ENCODE results near the gene PPP2R1B.
"Not testable (repeated sequence)": the region's sequence is repeated elsewhere in the genome, so short reads cannot be mapped to it uniquely, and the experiment has no call there.

PPP2R1B gene

DNA sequence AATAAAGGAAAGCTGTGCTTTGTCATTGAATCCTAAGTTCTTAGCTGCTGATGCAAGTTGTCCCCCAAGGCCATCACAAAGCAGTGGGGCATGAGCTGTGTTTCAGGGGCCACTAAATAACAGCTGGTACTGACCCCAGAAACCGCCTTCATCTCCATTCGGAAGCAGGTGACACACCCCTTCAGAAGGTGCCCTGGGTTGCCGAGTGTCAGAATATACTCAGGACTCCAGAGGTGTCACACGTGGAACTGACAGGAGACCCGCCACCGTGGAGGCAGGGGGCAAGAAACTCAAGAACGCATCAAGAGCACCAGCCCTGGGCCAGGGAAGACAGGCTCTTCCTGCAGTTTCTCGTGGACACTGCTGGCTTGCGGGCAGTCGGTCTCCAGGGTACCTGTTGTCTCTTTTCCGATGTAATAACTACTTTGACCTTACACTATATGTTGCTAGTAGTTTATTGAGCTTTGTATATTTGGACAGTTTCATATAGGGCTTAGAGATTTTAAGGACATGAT is 41.5 kb downstream of the PPP2R1B start:
- no peaks in the 10 kb centered on the region for H3K9me3 ChIP-seq (ENCODE audit: low read length)
- no peak overlapping the region for H3K4me3 ChIP-seq (ENCODE audit: low read length)
- peaks cover 76% of the 10 kb centered on the region for H3K36me3 ChIP-seq (ENCODE audit: insufficient read depth, low read length)
- H3K4me1 ChIP-seq (ENCODE audit: insufficient read depth, low read length) = peaks cover 8% of the 10 kb centered on the region
- H2AFZ ChIP-seq (ENCODE audit: low read depth, low read length) = no peak overlapping the region
- H3K27me3 ChIP-seq (ENCODE audit: insufficient read depth, low read length) = no peaks in the 10 kb centered on the region

DNA sequence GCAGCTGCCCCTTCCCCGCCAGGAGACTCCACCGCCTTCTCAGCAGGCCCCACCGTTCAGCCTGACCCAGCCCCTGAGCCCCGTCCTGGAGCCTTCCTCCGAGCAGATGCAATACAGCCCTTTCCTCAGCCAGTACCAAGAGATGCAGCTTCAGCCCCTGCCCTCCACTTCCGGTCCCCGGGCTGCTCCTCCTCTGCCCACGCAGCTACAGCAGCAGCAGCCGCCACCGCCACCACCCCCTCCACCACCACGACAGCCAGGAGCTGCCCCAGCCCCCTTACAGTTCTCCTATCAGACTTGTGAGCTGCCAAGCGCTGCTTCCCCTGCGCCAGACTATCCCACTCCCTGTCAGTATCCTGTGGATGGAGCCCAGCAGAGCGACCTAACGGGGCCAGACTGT is 42.6 kb downstream of the PPP2R1B start:
- no peaks in the 10 kb centered on the region for H3K9me3 ChIP-seq (ENCODE audit: low read length)
- peaks cover 82% of the 10 kb centered on the region for H3K36me3 ChIP-seq (ENCODE audit: insufficient read depth, low read length)
- H3K27me3 ChIP-seq (ENCODE audit: insufficient read depth, low read length) = no peaks in the 10 kb centered on the region
- H3K4me1 ChIP-seq (ENCODE audit: insufficient read depth, low read length) = peaks cover 5% of the 10 kb centered on the region
- no peak overlapping the region for H2AFZ ChIP-seq (ENCODE audit: low read depth, low read length)
- H3K4me3 ChIP-seq (ENCODE audit: low read length) = no peak overlapping the region

DNA sequence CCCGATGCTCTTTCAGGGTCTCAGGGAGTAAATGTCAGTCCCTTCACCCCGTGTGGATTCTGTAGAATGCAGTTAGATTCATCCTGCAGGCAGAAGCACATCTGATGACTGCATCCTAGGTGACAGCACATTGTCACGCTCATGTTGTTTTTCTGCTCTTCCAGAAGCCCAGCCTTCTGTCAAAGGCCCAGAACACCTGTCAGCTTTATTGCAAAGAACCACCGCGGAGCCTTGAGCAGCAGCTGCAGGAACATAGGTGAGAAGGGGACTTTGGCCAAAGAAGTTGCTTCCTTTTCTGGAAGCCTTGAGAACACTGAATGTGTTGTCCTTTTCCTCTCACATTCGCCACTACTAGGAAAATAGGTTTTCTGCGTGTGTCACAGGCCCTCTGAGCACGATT is 43.7 kb downstream of the PPP2R1B start:
- Histone ChIP-seq H3K4me3 (ENCODE audit: low read length) (no peak overlapping the region), H3K27me3 (ENCODE audit: insufficient read depth, low read length) (no peaks in the 10 kb centered on the region), H3K36me3 (ENCODE audit: insufficient read depth, low read length) (peaks cover 79% of the 10 kb centered on the region), H2AFZ (ENCODE audit: low read depth, low read length) (no peak overlapping the region), H3K9me3 (ENCODE audit: low read length) (no peaks in the 10 kb centered on the region), H3K4me1 (ENCODE audit: insufficient read depth, low read length) (peaks cover 16% of the 10 kb centered on the region)

DNA sequence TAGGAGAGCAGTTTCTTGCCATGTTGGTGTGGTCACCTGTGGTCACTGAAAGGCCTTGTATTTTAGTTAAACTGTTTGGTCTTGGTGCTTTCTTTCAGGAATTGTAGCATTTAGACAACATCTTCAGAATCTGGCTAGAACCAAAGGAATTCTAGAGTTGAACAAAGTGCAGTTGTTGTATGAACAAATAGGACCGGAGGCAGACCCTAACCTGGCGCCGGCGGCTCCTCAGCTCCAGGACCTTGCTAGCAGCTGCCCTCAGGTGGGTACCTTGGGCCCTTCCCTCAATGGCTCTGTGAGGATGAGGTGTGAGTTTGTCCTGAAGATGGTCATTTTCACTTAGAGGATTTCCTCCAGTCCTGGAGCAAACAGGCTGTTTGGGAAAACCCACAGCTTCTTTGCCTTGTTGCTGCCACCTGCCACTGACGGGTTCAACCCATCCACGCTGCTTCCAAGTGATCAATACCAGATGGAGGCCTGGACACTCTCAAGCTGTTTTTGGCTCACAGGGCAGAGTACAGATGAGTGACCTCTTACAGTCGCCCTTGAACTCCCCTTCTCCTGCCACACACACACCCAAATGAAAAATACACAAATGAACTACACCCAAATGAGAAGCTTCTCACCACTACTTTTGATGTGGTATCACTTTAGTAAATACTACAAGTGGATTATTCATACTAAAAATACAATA is 45.2 kb downstream of the PPP2R1B start:
- Histone ChIP-seq H3K4me1 (ENCODE audit: insufficient read depth, low read length) (peaks cover 19% of the 10 kb centered on the region), H3K9me3 (ENCODE audit: low read length) (no peaks in the 10 kb centered on the region), H3K4me3 (ENCODE audit: low read length) (no peak overlapping the region), H3K36me3 (ENCODE audit: insufficient read depth, low read length) (peaks cover 63% of the 10 kb centered on the region), H3K27me3 (ENCODE audit: insufficient read depth, low read length) (no peaks in the 10 kb centered on the region), H2AFZ (ENCODE audit: low read depth, low read length) (no peak overlapping the region)

DNA sequence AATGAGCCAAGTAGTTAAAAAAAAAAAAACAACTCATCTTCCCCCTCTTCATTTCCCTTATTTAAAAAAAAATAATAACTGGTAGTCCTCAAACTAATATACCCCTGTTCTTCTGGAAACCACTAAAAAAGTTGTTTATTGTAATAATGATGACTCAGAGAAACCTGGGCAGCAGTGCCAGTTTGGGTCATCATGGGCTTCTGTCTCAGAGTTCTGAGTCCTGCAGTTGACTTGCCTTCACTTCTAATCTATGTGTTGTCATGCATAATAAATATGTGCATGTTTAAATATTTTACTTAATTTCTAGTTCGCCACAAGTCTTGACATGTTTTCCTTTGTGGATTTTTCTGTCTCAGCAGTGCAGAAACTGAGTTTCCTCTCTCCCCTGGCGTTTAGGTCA is 46.8 kb downstream of the PPP2R1B start:
- peaks cover 19% of the 10 kb centered on the region for H3K4me1 ChIP-seq (ENCODE audit: insufficient read depth, low read length)
- no peaks in the 10 kb centered on the region for H3K9me3 ChIP-seq (ENCODE audit: low read length)
- no peaks in the 10 kb centered on the region for H3K27me3 ChIP-seq (ENCODE audit: insufficient read depth, low read length)
- no peak overlapping the region for H3K4me3 ChIP-seq (ENCODE audit: low read length)
- no peak overlapping the region for H2AFZ ChIP-seq (ENCODE audit: low read depth, low read length)
- peaks cover 59% of the 10 kb centered on the region for H3K36me3 ChIP-seq (ENCODE audit: insufficient read depth, low read length)

DNA sequence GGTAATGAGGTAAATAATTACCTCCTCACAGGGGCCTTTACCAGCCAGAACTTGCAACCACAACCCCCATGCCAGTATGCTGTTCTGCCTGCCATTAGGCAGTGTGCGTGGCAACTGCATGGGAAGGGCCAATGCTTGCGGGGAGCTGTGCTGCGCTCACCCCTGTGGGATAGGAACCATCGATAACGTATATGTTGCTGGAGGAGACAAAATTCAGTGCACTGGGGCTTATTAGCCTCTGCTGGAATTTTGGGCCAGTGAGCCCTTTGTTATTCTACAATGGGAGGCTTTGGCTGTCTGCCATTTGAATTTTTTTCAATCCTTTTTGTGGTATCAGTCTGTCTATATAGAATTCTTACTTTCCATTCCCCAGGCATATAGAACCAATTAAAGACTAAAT is 47.3 kb downstream of the PPP2R1B start:
- H3K36me3 ChIP-seq (ENCODE audit: insufficient read depth, low read length) = peaks cover 58% of the 10 kb centered on the region
- no peak overlapping the region for H3K4me3 ChIP-seq (ENCODE audit: low read length)
- H3K4me1 ChIP-seq (ENCODE audit: insufficient read depth, low read length) = peaks cover 19% of the 10 kb centered on the region
- no peaks in the 10 kb centered on the region for H3K9me3 ChIP-seq (ENCODE audit: low read length)
- H3K27me3 ChIP-seq (ENCODE audit: insufficient read depth, low read length) = no peaks in the 10 kb centered on the region
- H2AFZ ChIP-seq (ENCODE audit: low read depth, low read length) = no peak overlapping the region

DNA sequence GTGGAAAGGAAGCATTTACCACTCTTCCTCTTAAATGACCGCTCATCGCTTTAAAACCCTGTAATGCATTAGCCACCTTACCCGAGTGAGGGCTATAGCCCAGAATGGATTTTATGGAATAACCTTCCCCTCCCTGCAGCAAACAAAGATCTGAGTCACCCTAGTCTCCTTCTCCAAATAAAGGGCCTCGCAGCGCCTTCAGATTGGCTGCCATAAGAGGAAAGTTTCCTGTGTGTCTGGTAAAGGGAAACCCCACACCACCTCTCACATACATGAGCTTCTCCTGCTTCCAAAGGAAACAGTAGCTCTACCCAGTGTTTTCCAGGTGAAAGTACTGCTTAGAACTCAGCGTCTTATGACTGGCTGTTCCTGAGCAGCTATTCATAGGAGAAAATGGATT is 47.8 kb downstream of the PPP2R1B start:
- no peak overlapping the region for H3K4me3 ChIP-seq (ENCODE audit: low read length)
- no peaks in the 10 kb centered on the region for H3K27me3 ChIP-seq (ENCODE audit: insufficient read depth, low read length)
- H2AFZ ChIP-seq (ENCODE audit: low read depth, low read length) = no peak overlapping the region
- H3K9me3 ChIP-seq (ENCODE audit: low read length) = no peaks in the 10 kb centered on the region
- peaks cover 19% of the 10 kb centered on the region for H3K4me1 ChIP-seq (ENCODE audit: insufficient read depth, low read length)
- H3K36me3 ChIP-seq (ENCODE audit: insufficient read depth, low read length) = peaks cover 56% of the 10 kb centered on the region

DNA sequence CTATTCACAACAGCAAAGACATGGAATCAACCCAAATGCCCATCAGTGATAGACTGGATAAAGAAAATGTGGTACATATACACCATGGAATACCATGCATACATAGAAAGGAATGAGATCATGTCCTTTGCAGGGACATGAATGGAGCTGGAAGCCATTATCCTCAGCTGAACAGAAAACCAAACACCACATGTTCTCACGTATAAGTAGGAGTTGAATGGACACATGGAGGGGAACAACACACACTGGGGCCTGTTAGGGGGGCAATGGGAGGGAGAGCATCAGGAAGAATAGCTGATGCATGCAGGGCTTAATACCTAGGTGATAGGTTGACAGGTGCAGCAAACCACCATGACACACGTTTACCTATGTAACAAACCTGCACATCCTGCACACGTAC is 48.5 kb downstream of the PPP2R1B start:
- H3K9me3 ChIP-seq (ENCODE audit: low read length); H3K4me3 ChIP-seq (ENCODE audit: low read length); H3K27me3 ChIP-seq (ENCODE audit: insufficient read depth, low read length); H2AFZ ChIP-seq (ENCODE audit: low read depth, low read length): not testable (repeated sequence)
- H3K4me1 ChIP-seq (ENCODE audit: insufficient read depth, low read length) = peaks cover 19% of the 10 kb centered on the region
- peaks cover 55% of the 10 kb centered on the region for H3K36me3 ChIP-seq (ENCODE audit: insufficient read depth, low read length)

DNA sequence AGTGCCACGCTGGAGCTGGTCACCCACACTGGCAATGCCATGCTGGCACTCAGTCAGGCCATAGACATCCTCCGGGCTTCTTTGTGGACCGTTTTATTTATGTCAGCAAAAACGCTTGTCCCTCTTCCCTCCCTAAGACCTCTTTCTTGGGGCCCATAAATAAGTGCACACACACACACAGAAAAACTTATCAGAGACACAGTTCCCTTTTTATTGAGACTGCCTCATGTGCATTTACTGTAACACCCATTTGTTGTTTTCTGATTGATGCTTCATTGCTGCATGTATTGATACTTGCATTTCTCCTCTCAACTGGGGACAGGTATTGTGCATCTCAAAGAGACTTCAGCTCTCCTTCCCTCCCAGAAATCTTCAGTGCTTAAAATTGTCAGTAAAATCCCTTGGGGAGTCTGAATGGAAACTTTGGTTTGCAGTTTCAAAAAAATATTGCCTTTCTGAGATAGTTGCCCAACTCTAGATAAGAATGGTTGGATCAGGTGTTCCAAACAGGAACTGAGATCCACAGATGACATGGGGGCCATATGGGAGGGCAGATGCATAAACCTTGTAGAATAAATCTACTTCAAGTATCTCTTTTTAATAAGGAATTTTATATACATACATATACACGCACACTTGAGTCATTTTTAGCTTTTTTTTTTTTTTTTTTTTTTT is 50.9 kb downstream of the PPP2R1B start:
- H2AFZ ChIP-seq (ENCODE audit: low read depth, low read length) = no peak overlapping the region
- H3K36me3 ChIP-seq (ENCODE audit: insufficient read depth, low read length) = peaks cover 49% of the 10 kb centered on the region
- H3K9me3 ChIP-seq (ENCODE audit: low read length) = no peaks in the 10 kb centered on the region

DNA sequence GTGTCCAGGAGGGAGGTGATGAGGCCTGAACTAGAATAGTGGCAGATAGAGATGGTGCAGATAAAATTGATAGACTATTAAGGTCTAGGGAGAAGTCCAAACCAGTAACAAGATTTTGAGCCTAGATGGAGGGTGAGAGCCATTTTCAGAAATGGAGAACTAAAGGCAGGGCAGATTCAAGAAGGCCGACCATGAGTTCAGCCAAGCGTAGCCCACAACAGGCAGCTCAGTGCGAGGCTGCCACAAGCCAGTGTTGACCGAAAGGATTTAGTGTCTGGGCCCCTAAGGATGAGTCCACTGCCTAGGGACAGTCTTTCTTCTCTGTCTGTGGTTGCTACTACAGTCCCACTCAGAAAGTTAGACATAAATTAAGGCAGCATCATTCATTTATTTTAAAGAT is 51.7 kb downstream of the PPP2R1B start:
- Histone ChIP-seq H3K27me3 (ENCODE audit: insufficient read depth, low read length) (no peaks in the 10 kb centered on the region), H2AFZ (ENCODE audit: low read depth, low read length) (no peak overlapping the region), H3K9me3 (ENCODE audit: low read length) (no peaks in the 10 kb centered on the region), H3K4me1 (ENCODE audit: insufficient read depth, low read length) (peaks cover 19% of the 10 kb centered on the region), H3K36me3 (ENCODE audit: insufficient read depth, low read length) (peaks cover 47% of the 10 kb centered on the region), H3K4me3 (ENCODE audit: low read length) (no peak overlapping the region)

More for the DNA sequence above, 50.9 kb downstream of the PPP2R1B start:
- H3K4me1 ChIP-seq (ENCODE audit: insufficient read depth, low read length) = peaks cover 19% of the 10 kb centered on the region
- H3K27me3 ChIP-seq (ENCODE audit: insufficient read depth, low read length) = no peaks in the 10 kb centered on the region
- H3K4me3 ChIP-seq (ENCODE audit: low read length) = no peak overlapping the region

DNA sequence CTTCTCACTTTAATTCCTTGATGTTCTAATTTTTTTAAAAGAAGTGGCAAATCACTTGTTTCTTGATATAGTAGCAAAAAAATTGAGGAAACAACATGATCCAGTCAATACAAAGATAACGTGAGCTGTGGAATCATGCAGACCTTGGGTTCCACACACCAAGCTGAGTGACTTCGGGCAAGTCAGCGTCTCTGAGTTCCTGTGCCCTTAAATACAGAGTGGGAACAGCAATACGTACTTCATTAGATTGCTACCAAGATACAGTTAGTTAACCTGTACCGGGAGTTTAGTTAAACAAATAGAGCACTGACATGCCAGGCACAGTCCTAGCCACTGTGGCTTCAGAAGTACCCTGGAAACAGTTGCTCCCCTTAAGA is 58.5 kb downstream of the PPP2R1B start:
- Histone ChIP-seq H3K9me3 (ENCODE audit: low read length) (no peaks in the 10 kb centered on the region), H3K36me3 (ENCODE audit: insufficient read depth, low read length) (peaks cover 73% of the 10 kb centered on the region), H3K4me3 (ENCODE audit: low read length) (no peak overlapping the region), H3K4me1 (ENCODE audit: insufficient read depth, low read length) (no peaks in the 10 kb centered on the region), H2AFZ (ENCODE audit: low read depth, low read length) (no peak overlapping the region), H3K27me3 (ENCODE audit: insufficient read depth, low read length) (no peaks in the 10 kb centered on the region)

DNA sequence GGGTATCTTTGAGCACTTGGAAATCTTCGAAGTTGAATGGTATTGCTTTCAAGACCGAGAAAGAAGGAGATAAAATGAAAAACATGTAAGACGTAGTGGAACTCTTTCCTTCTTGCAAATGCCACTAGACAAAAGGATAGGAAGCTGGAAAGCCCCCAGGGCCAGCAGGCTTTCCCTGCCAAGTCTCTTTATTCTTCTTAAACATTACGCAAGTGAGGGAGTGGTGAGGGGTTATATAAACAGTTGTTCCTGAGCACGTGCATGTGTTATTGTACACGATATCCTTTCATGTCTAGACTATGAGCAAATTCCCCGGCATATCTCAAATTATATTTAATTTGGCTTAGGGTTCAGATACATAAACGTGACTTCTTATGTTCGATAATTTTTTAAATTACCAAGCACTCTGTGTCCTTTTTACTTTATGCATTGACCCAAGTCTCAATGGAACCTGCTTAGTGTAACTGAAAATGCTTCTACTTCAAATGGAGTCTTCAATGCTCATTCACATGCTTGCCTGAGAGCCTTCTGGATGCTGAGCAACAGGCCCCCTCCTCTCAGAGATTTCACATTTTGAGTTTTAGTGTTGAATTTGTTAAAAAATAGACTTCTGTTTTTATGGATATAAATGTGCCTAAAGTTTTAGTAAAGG is 59.0 kb downstream of the PPP2R1B start:
- no peak overlapping the region for H2AFZ ChIP-seq (ENCODE audit: low read depth, low read length)
- H3K4me3 ChIP-seq (ENCODE audit: low read length) = no peak overlapping the region
- no peaks in the 10 kb centered on the region for H3K27me3 ChIP-seq (ENCODE audit: insufficient read depth, low read length)
- no peaks in the 10 kb centered on the region for H3K9me3 ChIP-seq (ENCODE audit: low read length)
- H3K36me3 ChIP-seq (ENCODE audit: insufficient read depth, low read length) = peaks cover 73% of the 10 kb centered on the region
- no peaks in the 10 kb centered on the region for H3K4me1 ChIP-seq (ENCODE audit: insufficient read depth, low read length)

DNA sequence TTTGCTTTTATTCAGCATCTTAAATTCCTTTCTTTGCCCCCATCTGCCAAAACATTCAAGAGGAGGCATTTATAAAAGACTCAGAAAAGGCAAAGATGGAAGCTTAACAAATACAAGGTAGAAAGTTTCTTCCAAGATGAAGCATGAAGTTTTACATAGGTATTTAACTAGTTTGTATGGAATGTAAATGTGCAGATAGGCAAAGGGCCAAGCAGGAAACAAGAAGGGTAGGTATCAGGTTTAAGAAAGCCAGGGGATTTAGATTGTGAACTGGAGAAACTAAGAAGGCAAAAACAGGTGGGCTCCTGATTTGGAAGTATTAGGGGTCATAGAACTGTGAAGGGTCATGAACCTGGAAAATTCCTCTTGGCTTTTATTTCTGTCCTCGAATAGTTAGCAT is 62.6 kb downstream of the PPP2R1B start:
- H3K4me1 ChIP-seq (ENCODE audit: insufficient read depth, low read length) = no peaks in the 10 kb centered on the region
- no peaks in the 10 kb centered on the region for H3K9me3 ChIP-seq (ENCODE audit: low read length)
- no peak overlapping the region for H3K4me3 ChIP-seq (ENCODE audit: low read length)
- no peak overlapping the region for H2AFZ ChIP-seq (ENCODE audit: low read depth, low read length)
- peaks cover 60% of the 10 kb centered on the region for H3K36me3 ChIP-seq (ENCODE audit: insufficient read depth, low read length)
- H3K27me3 ChIP-seq (ENCODE audit: insufficient read depth, low read length) = no peaks in the 10 kb centered on the region

All from neuron (in vitro differentiated cells).